ENCODE results near the gene NADSYN1. TPM values are rescaled to one million over a fixed set of nuclear protein-coding genes. Genes with fewer than 3 reads are reported as not detected.

Gene NADSYN1
- total RNA-seq, 2 experiments from 2014 or later: 76.6 to 78.9 TPM

DNA sequence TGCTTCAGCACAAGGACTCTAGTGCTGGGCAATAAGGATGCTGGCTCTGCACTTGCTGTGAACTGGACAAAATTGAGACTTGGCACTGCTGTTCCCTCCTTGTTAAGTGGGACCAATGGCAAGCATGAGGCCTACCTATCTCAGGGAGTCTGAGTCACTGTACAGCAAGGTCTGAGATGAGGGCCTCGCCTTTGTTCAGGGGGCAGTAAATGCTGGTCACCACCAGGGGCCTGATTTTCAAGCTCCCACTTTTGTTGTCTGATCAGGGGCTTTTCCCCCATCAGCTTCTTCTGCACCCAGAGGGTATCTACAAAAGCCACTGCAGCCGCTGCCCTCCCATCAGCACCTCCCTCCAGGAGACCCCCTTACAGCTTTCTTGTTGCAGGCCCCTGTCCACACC is 27.6 kb upstream of the NADSYN1 start:
- intact Hi-C loops (cut with micrococcal nuclease): no loop called here
- CTCF ChIA-PET: no interaction called here
- H3K36me3 Mint-ChIP-seq (ENCODE audit: low read depth): no peaks in the 10 kb centered on the region

DNA sequence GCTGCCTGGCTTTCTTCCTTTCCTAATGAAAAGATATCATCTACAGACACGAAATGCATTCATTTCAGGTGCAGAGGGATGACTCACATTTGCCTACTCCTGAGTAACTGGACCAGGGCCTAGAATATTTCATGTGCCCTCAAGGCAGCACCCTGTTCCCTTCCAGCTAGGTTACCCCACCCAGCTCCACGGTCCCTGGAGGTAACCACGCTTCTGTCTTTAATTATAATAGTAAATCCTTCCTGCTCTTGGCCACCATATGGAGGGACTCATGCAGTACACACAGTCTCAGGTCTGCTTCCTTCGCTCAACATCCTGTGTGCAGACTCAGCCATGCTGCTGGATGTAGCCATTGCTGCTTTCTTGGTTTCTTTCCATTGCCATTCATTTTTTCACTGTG is 27.1 kb upstream of the NADSYN1 start:
- DNase-seq: no peak
- H3K4me1 Mint-ChIP-seq (ENCODE audit: low read depth): peaks cover 5% of the 10 kb centered on the region
- intact Hi-C loops (cut with micrococcal nuclease): no loop called here
- CTCF ChIA-PET: no interaction called here
- no peak overlapping the region for H3K4me3 Mint-ChIP-seq
- H3K27me3 Mint-ChIP-seq (ENCODE audit: low read depth): no peaks in the 10 kb centered on the region
- H3K9me3 Mint-ChIP-seq: no peaks in the 10 kb centered on the region
- H3K27ac Mint-ChIP-seq: no peak overlapping the region
- no peaks in the 10 kb centered on the region for H3K36me3 Mint-ChIP-seq (ENCODE audit: low read depth)

More for the DNA sequence above, 27.6 kb upstream of the NADSYN1 start:
- Mint-ChIP-seq H3K4me3 (no peak overlapping the region), H3K9me3 (no peaks in the 10 kb centered on the region), H3K4me1 (ENCODE audit: low read depth) (peaks cover 5% of the 10 kb centered on the region), H3K27ac (no peak overlapping the region), H3K27me3 (ENCODE audit: low read depth) (no peaks in the 10 kb centered on the region)
- DNase-seq: no peak

DNA sequence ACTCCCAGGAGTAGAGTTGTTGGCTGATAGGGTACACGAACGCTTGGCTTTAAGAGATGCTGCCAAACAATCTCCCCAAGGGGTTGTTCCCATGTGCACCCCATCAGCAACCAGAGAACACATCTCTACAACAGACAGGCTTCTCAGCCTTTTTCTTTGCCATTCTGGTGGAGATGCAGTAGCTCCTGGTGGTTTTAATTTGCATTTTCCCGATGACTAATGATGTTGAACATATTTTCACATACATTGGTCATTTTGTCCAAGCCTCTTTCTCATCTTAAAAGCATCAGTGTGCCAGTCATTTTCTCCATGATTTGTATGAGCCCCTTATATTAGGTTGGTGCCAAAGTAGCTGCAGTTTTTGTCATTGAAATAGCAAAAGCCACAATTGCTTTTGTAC is 26.6 kb upstream of the NADSYN1 start:
- CTCF ChIA-PET: no interaction called here

DNA sequence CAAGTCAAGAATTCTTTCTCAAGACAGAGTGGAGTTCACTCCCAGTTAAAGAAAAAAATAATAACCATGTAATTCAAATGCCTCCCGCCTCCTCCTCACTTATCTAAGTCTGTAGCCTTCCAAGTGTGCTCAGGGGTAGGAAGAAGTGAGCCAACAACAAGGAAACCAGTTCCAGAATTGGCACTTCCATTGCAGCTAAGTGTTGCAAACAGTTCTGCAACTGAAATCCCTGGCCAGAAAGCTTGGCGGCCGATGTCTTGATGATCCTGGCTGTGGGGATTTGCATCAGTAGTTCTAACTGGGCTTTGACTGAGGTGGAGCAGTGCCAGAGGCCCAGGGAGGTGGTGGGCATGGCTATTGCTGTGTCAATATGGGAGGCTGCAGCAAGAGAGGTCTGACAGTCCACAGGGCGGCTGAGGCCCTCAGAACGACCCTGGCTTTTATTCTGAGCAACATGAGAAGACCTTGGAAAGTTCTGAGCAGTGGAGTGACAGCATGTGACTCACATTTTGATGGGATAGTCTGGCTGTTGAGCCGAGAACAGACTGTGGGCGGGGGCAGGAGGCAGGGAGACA is 24.1 kb upstream of the NADSYN1 start:
- H3K4me3 Mint-ChIP-seq: no peak overlapping the region
- no peaks in the 10 kb centered on the region for H3K27me3 Mint-ChIP-seq (ENCODE audit: low read depth)
- H3K4me1 Mint-ChIP-seq (ENCODE audit: low read depth): peaks cover 5% of the 10 kb centered on the region
- CTCF ChIA-PET: interaction anchor here (1.0 kb wide), 1 partner anchor 10 kb away, joined by 3 read pairs; no protein-coding TSS in a partner anchor
- no peaks in the 10 kb centered on the region for H3K9me3 Mint-ChIP-seq
- no peak overlapping the region for H3K27ac Mint-ChIP-seq
- no peaks in the 10 kb centered on the region for H3K36me3 Mint-ChIP-seq (ENCODE audit: low read depth)
- intact Hi-C loops (cut with micrococcal nuclease): no loop called here
- no peak for DNase-seq

More for the DNA sequence above, 26.6 kb upstream of the NADSYN1 start:
- H3K9me3 Mint-ChIP-seq: no peaks in the 10 kb centered on the region
- no peak for DNase-seq
- no peak overlapping the region for H3K4me3 Mint-ChIP-seq
- H3K4me1 Mint-ChIP-seq (ENCODE audit: low read depth): peaks cover 5% of the 10 kb centered on the region
- no peaks in the 10 kb centered on the region for H3K36me3 Mint-ChIP-seq (ENCODE audit: low read depth)
- intact Hi-C loops (cut with micrococcal nuclease): no loop called here
- no peaks in the 10 kb centered on the region for H3K27me3 Mint-ChIP-seq (ENCODE audit: low read depth)
- H3K27ac Mint-ChIP-seq: no peak overlapping the region

DNA sequence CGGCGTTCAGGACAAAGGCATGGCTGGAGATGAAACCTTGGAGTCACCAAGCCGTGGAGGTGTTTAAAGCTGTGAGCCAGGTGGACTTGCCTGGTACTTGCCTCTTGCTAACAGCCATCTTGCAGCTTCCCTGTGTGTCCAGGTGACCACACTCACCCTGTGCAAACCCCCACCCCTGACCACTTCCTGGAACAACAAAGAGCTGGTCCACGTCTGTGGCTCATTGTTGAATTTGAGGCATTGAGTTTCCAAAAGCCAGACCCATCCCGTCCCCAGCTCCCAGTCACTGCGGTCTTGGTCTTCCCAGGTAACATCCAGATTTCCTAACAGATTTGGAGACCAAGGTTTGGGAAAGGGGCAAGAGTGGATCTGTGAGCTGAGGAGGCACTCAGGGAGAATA is 23.3 kb upstream of the NADSYN1 start:
- DNase-seq: no peak
- Mint-ChIP-seq H3K9me3 (no peaks in the 10 kb centered on the region), H3K4me1 (ENCODE audit: low read depth) (peaks cover 5% of the 10 kb centered on the region), H3K4me3 (no peak overlapping the region), H3K36me3 (ENCODE audit: low read depth) (no peaks in the 10 kb centered on the region), H3K27me3 (ENCODE audit: low read depth) (no peaks in the 10 kb centered on the region), H3K27ac (no peak overlapping the region)
- CTCF ChIA-PET: interaction anchor here (0.9 kb wide), 1 partner anchor 157 kb away, joined by 3 read pairs; no protein-coding TSS in a partner anchor
- intact Hi-C loops (cut with micrococcal nuclease): no loop called here

DNA sequence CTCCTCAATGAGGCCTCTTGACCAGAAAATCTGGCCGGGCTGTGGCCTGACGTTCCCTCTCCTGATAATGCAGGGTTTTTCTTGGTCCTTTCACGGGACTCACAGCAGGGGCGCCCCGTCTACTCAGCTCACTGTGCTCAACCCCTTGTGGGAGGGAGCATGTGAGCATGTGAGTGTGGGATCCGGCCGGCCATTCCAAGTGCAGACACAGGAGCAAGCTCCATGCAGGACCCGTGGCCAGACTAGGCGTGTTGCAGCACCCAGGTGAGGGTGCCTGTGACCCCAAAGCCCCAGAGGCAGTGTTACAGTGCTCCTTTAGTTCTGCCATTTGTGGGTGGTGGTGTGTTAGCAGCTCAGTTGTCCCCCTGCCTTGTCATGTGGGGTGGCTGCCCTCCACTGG is 22.8 kb upstream of the NADSYN1 start:
- Mint-ChIP-seq H3K36me3 (ENCODE audit: low read depth) (peaks cover 3% of the 10 kb centered on the region), H3K27ac (no peak overlapping the region), H3K4me3 (no peak overlapping the region), H3K9me3 (no peaks in the 10 kb centered on the region), H3K27me3 (ENCODE audit: low read depth) (no peaks in the 10 kb centered on the region), H3K4me1 (ENCODE audit: low read depth) (peaks cover 5% of the 10 kb centered on the region)
- CTCF ChIA-PET: interaction anchor here (0.9 kb wide), 1 partner anchor 156 kb away, joined by 3 read pairs; no protein-coding TSS in a partner anchor
- no peak for DNase-seq
- intact Hi-C loops (cut with micrococcal nuclease): no loop called here

DNA sequence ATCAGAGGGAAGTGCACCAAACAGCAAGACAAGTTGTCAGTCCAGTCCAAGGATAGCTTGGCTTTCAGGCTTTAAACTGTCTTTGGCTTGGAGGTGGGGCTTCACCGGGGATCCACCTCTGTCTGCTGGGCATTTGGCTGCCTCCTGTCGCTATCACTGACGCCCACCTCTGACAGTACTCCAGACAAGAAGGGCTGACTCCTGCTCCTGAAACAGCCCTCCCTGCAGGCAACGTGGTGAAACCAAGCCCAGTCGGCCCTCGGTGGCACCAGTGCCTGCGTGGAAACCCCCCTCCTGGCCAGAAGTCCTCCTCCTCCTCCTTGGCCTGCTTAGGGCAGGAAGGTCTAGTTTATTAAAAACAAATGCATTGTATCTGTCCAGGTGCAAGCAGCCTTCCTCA is 21.7 kb upstream of the NADSYN1 start:
- H3K4me1 Mint-ChIP-seq (ENCODE audit: low read depth): peaks cover 3% of the 10 kb centered on the region
- no peaks in the 10 kb centered on the region for H3K27me3 Mint-ChIP-seq (ENCODE audit: low read depth)
- no peak overlapping the region for H3K4me3 Mint-ChIP-seq
- H3K27ac Mint-ChIP-seq: no peak overlapping the region
- H3K36me3 Mint-ChIP-seq (ENCODE audit: low read depth): peaks cover 3% of the 10 kb centered on the region
- intact Hi-C loops (cut with micrococcal nuclease): no loop called here
- no peak for DNase-seq
- CTCF ChIA-PET: no interaction called here
- no peaks in the 10 kb centered on the region for H3K9me3 Mint-ChIP-seq

DNA sequence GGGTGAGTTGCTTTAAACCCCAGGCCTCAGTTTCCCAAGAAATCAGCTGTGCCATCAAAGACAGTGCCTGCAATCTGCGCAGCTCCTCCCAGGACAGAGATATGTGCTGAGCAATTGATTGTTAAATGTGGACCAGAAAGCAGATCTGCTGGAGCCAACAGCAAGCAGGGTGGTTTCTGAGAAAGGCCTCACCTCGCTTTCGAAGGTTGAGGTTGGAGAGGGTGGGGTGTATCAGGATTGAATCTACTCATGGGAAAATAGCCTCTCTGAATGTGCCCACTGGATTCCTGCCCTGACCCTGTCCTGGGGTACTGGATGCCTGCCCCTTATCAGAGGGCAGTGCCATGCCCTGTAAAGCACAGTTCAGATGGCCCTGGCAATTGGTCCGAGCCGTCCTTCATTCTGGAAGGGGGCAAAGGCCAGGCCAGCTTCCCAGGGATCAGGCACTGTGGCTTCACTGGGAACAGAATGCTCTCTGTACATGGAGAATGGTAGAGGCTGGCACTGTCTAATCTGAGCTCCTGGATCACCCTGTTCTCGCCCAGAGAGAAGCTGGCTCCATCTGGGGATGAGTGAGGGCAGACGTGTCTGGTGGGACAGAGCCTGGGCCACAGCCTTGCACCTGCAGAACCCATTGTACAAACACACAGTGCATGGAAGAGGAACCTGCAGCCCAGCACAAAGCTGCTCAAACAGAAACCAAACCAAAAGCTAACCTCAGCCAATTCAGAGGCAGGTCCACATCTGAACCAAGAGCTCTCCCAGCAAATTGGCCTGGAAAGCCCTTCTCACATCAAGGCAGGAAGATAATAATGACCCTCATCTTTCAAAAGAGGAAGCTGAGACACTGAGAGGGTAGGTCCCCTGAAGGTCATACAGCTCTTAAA is 20.0 kb upstream of the NADSYN1 start:
- no peaks in the 10 kb centered on the region for H3K4me1 Mint-ChIP-seq (ENCODE audit: low read depth)
- H3K27me3 Mint-ChIP-seq (ENCODE audit: low read depth): no peaks in the 10 kb centered on the region
- CTCF ChIA-PET: no interaction called here
- no peaks in the 10 kb centered on the region for H3K9me3 Mint-ChIP-seq
- H3K4me3 Mint-ChIP-seq: no peak overlapping the region
- peaks cover 6% of the 10 kb centered on the region for H3K36me3 Mint-ChIP-seq (ENCODE audit: low read depth)
- intact Hi-C loops (cut with micrococcal nuclease): no loop called here
- DNase-seq: no peak
- no peak overlapping the region for H3K27ac Mint-ChIP-seq

DNA sequence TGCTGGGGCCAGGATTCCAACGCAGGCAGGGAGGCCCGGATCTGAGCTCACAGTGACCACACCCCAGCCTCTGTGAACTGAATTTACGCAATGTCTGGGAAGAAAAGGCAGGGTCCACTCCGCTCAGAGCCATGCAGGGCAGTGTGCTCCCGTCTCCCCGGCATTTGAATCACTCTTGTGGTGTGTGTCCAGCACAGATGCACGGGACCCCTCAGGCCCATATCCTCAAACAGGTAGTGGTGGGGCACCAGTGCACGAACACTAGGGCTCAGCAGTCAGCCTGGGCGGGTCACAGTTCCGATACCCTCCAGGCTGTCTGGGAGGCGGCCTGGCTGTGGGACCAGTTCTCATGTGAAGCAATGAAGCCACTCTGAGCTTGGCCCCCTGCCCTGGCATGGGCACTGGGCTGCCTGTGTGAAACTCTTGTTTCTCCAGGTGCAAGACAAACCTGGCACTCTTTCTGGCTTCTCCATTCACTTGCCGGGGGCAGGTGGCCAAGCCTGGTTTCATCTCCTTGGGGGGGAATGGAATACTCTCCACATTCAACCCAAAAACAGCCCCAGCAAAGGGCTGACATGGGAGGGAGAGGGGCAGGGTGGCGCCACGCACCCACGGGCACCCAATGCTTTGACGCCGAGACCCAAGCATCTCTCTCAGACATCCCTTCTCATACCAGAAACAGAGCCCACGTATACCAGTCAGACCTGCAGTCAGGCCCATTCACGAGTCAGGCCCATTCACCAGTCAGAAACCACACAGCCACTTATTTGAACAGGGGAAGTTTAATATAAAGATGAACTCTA is 19.2 kb upstream of the NADSYN1 start:
- no peak overlapping the region for H3K4me3 Mint-ChIP-seq
- H3K36me3 Mint-ChIP-seq (ENCODE audit: low read depth): peaks cover 6% of the 10 kb centered on the region
- intact Hi-C loops (cut with micrococcal nuclease): no loop called here
- no peaks in the 10 kb centered on the region for H3K27me3 Mint-ChIP-seq (ENCODE audit: low read depth)
- DNase-seq: no peak
- H3K9me3 Mint-ChIP-seq: no peaks in the 10 kb centered on the region
- CTCF ChIA-PET: no interaction called here
- H3K4me1 Mint-ChIP-seq (ENCODE audit: low read depth): no peaks in the 10 kb centered on the region
- no peak overlapping the region for H3K27ac Mint-ChIP-seq

DNA sequence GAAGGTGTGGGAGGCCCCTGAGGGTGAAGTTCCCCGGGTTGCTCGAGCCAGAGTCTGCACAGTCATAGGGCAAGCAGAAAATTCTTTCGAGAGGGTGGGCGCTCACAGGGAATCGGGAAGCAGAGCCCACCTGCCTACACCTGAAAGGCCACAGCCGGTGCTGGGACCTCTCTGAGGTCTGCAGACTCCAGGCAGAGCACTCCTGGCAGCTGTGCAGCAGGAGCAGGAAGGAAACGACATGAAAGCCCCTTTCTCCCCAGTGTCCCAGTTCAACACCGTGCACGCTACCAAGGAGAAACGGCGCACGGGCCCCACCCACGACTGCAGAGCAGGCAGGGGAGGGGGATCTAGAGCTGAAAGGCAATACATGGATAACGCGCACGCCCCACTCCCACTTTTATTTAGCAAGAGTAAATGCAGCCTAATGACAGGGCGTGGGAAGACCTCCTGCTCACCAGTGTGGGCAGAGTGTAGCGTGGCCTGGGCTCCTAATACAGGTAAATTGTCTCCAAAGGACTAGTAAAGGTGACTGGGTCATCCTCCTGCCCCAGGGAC is 18.4 kb upstream of the NADSYN1 start:
- peaks cover 7% of the 10 kb centered on the region for H3K36me3 Mint-ChIP-seq (ENCODE audit: low read depth)
- no peaks in the 10 kb centered on the region for H3K9me3 Mint-ChIP-seq
- no peak overlapping the region for H3K27ac Mint-ChIP-seq
- no peaks in the 10 kb centered on the region for H3K27me3 Mint-ChIP-seq (ENCODE audit: low read depth)
- no peak overlapping the region for H3K4me3 Mint-ChIP-seq
- intact Hi-C loops (cut with micrococcal nuclease): no loop called here
- DNase-seq: no peak
- no peaks in the 10 kb centered on the region for H3K4me1 Mint-ChIP-seq (ENCODE audit: low read depth)
- CTCF ChIA-PET: no interaction called here

DNA sequence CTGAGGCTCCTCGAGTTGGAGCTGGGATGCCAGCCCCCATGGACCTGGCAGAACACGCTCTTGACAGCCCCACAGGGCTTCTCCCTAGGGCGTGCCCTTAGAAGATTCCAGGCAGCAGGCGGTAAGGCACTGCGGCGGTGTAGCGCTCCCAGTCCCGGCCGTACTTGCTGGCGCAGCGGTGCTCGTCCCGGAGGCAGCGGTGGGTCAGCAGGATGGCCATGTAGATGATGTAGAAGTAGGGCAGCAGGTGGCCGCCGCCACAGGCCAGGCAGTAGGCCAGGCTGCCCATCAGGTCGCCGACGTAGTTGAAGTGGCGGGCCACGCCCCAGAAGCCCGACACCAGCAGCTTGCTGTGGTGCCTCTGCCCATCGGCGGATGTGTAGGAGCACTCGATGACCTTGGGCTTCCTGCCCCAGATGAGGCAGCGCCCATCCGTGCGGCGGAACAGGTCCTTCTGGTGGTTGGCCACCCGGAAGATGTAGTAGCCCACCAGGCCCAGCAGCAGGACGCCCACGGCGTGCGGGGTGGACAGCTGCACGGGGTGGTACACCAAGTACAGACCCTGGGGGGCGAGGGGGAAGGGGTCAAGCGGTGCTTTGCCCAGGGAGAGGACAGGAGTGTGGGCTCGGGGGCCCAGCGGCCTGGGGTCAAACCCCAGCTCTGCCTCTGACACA is 17.6 kb upstream of the NADSYN1 start:
- no peak for DNase-seq
- Mint-ChIP-seq H3K36me3 (ENCODE audit: low read depth) (peaks cover 13% of the 10 kb centered on the region), H3K4me1 (ENCODE audit: low read depth) (no peaks in the 10 kb centered on the region)

DNA sequence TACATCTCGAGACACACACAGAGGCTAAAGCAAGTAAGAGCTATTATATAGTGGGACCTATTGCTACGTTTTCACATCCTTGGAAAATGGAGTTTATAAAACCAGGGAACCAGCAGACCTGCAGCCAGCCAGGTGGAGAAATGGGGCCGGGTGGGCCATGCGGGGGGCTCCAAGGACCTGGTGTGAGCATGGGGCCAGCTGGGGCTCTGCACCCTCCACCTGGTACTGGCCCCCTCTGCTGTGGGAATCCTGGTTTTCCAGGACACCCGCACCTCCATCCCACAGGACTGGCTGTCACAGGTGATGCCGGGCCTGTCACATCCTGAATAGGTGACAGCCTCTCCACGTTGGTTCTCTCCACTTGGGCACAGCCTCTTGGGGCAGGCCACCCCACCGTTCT is 16.1 kb upstream of the NADSYN1 start:
- intact Hi-C loops (cut with micrococcal nuclease): no loop called here
- Mint-ChIP-seq H3K4me1 (ENCODE audit: low read depth) (no peaks in the 10 kb centered on the region), H3K27ac (no peak overlapping the region), H3K9me3 (no peaks in the 10 kb centered on the region), H3K27me3 (ENCODE audit: low read depth) (no peaks in the 10 kb centered on the region), H3K36me3 (ENCODE audit: low read depth) (peaks cover 19% of the 10 kb centered on the region), H3K4me3 (no peak overlapping the region)
- CTCF ChIA-PET: no interaction called here
- no peak for DNase-seq

More for the DNA sequence above, 17.6 kb upstream of the NADSYN1 start:
- no peaks in the 10 kb centered on the region for H3K27me3 Mint-ChIP-seq (ENCODE audit: low read depth)
- intact Hi-C loops (cut with micrococcal nuclease): no loop called here
- no peaks in the 10 kb centered on the region for H3K9me3 Mint-ChIP-seq
- CTCF ChIA-PET: no interaction called here
- no peak overlapping the region for H3K4me3 Mint-ChIP-seq
- no peak overlapping the region for H3K27ac Mint-ChIP-seq
